Effector memory CD8-positive, alpha-beta T cell (primary cell): ENCODE results near the gene VPS13D.
"Not testable (repeated sequence)": the region's sequence is repeated elsewhere in the genome, so short reads cannot be mapped to it uniquely, and the experiment has no call there.

Source experiments
- ATAC-seq: fragments of 150-1000 bp; cut with Tn5 transposase; replicated peaks from 2 replicates; pipeline ENCODE4 v1.10.0; 2021; ENCODE audit warnings: mild to moderate bottlenecking, moderate library complexity
- DNase-seq, 3 experiments: peaks; one replicate each; pipeline ENCODE4 v3.0.0; 2021
- H3K27ac Mint-ChIP-seq, 2 donors: one replicate each; pipeline ENCODE4 v1.8.0; 2022; ENCODE audit warnings: mild to moderate bottlenecking in 2 of 2, mixed read lengths in 2 of 2, moderate library complexity in 2 of 2
- H3K27me3 Mint-ChIP-seq, 2 donors: one replicate each; pipeline ENCODE4 v1.8.0; 2022; ENCODE audit warnings: mixed read lengths in 2 of 2
- H3K36me3 Mint-ChIP-seq: one replicate; pipeline ENCODE4 v1.8.0; 2022; ENCODE audit warnings: mild to moderate bottlenecking, moderate library complexity, mixed read lengths; ENCODE audit not compliant: insufficient read depth
- H3K4me1 Mint-ChIP-seq, 2 donors: one replicate each; pipeline ENCODE4 v1.8.0; 2022; ENCODE audit warnings: low read depth in 2 of 2, mixed read lengths in 2 of 2
- H3K4me3 Mint-ChIP-seq, 2 donors: one replicate each; pipeline ENCODE4 v1.8.0; 2022; ENCODE audit warnings: mild to moderate bottlenecking in 2 of 2, mixed read lengths in 2 of 2, moderate library complexity in 2 of 2
- H3K9me3 Mint-ChIP-seq, 2 donors: one replicate each; pipeline ENCODE4 v1.8.0; 2022; ENCODE audit warnings: mixed read lengths in 2 of 2

The VPS13D gene

DNA sequence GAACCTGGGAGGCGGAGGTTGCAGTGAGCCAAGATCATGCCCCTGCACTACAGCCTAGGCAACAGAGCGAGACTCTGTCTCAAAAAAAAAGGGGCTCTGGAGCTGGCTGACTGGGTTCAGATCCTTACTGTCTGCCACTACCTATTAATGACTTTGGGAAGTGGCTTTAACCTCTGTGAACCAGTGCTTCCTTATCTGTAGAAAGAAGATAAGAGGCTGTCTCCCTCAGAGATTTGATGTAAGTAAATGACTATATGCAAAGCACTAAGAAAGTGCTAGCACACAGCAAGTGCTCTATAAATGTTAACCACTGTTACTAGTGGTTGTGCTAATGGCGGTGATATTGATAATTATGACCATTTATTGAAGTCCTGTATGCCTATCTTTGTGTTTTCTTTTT, 94.6 kb downstream of the VPS13D start:
- no peak for ATAC-seq
- no peaks in the 10 kb centered on the region for H3K27me3 Mint-ChIP-seq
- H3K27ac Mint-ChIP-seq = no peak overlapping the region
- H3K36me3 Mint-ChIP-seq = peaks cover 57% of the 10 kb centered on the region
- H3K9me3 Mint-ChIP-seq = no peaks in the 10 kb centered on the region
- DNase-seq = no peak
- H3K4me1 Mint-ChIP-seq = peaks cover 3 to 13% of the 10 kb centered on the region in 2 donors
- H3K4me3 Mint-ChIP-seq = no peak overlapping the region

DNA sequence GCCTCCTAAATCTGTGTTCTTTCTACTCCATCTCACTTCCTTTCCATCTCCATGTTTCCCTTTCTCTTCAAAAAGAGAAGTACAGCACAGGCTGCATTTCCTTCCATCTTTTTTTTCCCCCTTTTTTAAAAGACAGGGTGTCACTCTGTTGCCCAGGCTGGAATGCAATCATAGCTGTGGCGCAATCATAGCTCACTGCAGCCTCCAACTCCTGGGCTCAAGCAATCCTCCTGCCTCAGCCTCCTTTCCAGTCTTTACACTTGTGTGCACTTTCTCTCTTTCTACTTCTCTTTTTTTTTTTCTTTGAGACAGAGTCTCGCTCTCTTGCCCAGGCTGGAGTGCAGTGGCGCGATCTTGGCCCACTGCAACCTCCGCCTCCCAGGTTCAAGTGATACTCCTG, 95.1 kb downstream of the VPS13D start:
- H3K4me1 Mint-ChIP-seq, ATAC-seq, H3K27me3 Mint-ChIP-seq, H3K4me3 Mint-ChIP-seq, H3K9me3 Mint-ChIP-seq, DNase-seq: not testable (repeated sequence)
- Mint-ChIP-seq H3K36me3 (peaks cover 56% of the 10 kb centered on the region), H3K27ac (peak overlapping the region in 1 of 2 donors; percentile 46)

DNA sequence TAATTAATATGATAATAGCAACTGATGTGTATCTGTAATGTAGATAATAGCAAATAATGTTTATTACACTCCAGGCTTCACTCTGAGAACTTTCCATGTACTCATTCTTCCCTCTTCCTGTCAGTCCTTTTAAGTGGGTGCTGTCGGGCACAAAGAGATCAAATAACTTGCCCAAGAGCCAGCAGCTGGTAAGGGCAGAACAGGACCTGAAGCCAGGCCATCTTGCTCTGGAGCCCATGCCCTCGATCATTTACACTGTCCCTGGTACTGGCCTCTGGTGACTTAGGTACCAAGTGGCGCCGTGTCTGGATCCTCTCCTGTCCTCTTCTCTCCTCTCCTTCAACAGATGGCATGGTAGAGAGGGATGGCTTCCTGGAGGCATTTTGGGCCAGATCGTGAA, 97.2 kb downstream of the VPS13D start:
- Mint-ChIP-seq H3K27ac (no peak overlapping the region), H3K36me3 (peaks cover 63% of the 10 kb centered on the region)

DNA sequence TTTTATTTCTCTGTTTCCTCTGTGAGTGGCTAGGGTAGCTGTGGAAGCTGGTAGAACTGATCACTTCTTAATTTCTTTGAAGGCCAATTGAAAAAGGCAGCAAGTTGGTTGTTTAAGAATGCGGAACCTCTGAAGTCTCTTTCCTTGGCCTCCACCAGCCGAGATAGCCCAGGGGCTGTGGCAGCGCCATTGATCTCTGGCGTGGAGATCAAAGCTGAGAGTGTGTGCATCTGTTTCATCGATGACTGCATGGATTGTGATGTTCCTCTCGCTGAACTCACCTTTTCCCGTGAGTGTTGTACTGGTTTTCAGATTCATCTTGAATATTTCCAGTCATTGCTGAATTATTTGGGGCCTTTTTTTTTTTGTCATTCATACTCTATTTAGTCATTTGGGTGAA, 97.7 kb downstream of the VPS13D start:
- H3K9me3 Mint-ChIP-seq = no peaks in the 10 kb centered on the region

More for the DNA sequence above, 97.2 kb downstream of the VPS13D start:
- H3K9me3 Mint-ChIP-seq = no peaks in the 10 kb centered on the region
- ATAC-seq = no peak
- no peaks in the 10 kb centered on the region for H3K27me3 Mint-ChIP-seq
- H3K4me3 Mint-ChIP-seq = no peak overlapping the region
- H3K4me1 Mint-ChIP-seq = no peaks in the 10 kb centered on the region
- DNase-seq = no peak

DNA sequence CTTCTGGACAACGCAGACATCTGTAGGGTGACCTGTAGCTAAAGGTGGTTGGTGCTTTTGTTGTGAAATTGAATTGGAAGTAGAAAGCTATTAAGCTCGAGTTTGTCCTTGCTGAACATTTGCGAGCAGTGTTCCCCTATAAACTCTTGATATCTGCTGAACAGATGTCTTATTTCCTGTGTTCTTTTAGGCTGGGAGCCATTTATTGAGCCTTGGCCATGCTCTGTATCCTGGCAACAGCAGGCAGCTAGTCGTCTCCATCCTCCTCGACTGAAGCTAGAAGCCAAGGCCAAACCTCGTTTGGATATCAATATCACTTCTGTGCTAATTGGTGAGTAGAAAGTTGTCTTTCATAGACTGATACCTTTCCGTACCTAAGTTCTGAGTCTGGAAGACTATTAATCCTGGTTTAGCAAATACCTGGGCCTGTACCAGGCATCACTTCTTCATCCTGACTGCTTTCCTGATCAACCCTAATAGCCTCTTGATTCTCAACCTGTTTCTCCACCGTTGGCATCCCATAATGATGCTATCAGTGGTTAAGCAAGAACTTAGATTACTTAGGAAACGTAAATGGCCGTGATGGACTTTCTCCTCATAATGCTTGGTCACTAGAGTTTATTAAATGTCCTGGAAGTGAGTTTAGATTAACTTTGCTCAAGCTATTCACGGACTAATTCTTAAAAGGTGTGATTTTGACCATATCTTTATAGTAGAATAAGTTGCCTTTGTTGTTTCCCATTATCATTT, 103.4 kb downstream of the VPS13D start:
- peaks cover 64% of the 10 kb centered on the region for H3K36me3 Mint-ChIP-seq
- ATAC-seq = no peak

More for the DNA sequence above, 97.7 kb downstream of the VPS13D start:
- ATAC-seq (no peak), DNase-seq (no peak)
- H3K36me3 Mint-ChIP-seq = peaks cover 57% of the 10 kb centered on the region
- no peak overlapping the region for H3K4me3 Mint-ChIP-seq
- H3K4me1 Mint-ChIP-seq = no peaks in the 10 kb centered on the region
- H3K27ac Mint-ChIP-seq = no peak overlapping the region
- no peaks in the 10 kb centered on the region for H3K27me3 Mint-ChIP-seq

DNA sequence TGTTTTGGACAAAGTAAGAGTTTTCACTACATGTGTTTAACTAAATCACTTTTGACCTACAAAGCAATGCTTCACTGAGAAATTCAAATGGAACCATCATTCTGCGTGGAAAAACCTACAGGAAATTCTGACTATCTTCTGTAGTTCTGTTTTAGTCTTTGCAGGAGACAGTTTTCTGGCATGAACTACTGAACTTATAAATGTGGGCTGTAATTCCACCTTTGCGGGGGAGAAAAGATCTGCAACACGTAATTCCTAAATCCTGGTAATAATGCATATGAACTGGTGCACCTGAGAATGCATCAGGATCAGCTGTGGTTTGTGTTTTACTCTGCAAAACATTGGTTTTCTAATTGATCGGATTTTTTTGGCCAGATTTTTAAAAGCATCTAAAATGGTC, 106.0 kb downstream of the VPS13D start:
- peaks cover 42% of the 10 kb centered on the region for H3K36me3 Mint-ChIP-seq
- H3K4me3 Mint-ChIP-seq = no peak overlapping the region
- no peaks in the 10 kb centered on the region for H3K9me3 Mint-ChIP-seq
- DNase-seq (no peak), ATAC-seq (no peak)
- H3K27ac Mint-ChIP-seq = no peak overlapping the region
- H3K27me3 Mint-ChIP-seq = no peaks in the 10 kb centered on the region
- peaks cover 0 to 6% of the 10 kb centered on the region in 2 donors for H3K4me1 Mint-ChIP-seq

More for the DNA sequence above, 103.4 kb downstream of the VPS13D start:
- H3K9me3 Mint-ChIP-seq = no peaks in the 10 kb centered on the region
- no peak overlapping the region for H3K4me3 Mint-ChIP-seq
- H3K27ac Mint-ChIP-seq = no peak overlapping the region
- DNase-seq = no peak
- no peaks in the 10 kb centered on the region for H3K4me1 Mint-ChIP-seq
- no peaks in the 10 kb centered on the region for H3K27me3 Mint-ChIP-seq

DNA sequence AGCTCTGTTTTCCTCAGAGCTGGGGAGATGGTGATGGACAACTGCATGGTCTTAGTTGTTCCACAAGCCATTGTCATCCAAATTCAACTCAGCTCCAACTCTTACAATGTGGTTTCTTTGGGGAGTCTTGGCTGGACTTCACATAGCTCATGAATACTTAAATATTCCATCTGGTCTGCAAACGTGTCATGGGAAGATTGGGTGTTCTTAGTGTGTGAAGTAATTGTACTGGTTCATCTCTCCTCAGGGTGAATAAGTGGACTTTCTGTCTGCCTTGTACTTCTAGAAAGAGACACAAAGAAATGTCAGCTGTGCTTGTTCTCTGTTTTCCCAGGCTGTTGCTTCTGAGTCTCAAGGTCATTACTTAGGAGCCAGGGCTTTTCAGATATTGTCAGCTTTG, 106.6 kb downstream of the VPS13D start:
- peaks cover 36% of the 10 kb centered on the region for H3K36me3 Mint-ChIP-seq
- H3K9me3 Mint-ChIP-seq = no peaks in the 10 kb centered on the region
- ATAC-seq = no peak
- H3K27ac Mint-ChIP-seq = peak overlapping the region in 1 of 2 donors; percentile 5
- no peak for DNase-seq
- peaks cover 2 to 10% of the 10 kb centered on the region in 2 donors for H3K4me1 Mint-ChIP-seq
- no peaks in the 10 kb centered on the region for H3K27me3 Mint-ChIP-seq
- no peak overlapping the region for H3K4me3 Mint-ChIP-seq

DNA sequence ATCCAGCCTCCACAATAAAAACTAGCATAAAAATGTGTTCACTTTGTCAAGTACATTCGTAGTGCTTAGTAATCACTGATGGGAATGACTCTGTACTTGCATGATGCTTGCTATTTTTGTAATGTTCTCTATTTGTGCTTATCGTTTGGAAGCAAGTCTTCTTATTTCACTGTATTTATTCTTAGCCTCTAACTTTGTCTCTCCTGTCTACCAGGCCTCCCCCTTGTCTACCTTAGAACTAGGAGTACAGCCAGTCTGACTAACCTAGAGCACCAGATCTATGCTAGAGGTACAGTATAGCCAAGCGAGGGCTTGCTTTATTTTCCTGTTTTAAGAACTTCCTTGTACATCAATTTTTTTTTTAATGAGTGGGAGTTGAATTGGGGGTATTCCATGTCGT, 108.2 kb downstream of the VPS13D start:
- Mint-ChIP-seq H3K4me1 (peaks cover 10 to 23% of the 10 kb centered on the region in 2 donors), H3K36me3 (peaks cover 35% of the 10 kb centered on the region), H3K9me3 (no peaks in the 10 kb centered on the region), H3K4me3 (no peak overlapping the region), H3K27ac (peak overlapping the region in 1 of 2 donors; percentile 29), H3K27me3 (no peaks in the 10 kb centered on the region)
- DNase-seq = no peak
- no peak for ATAC-seq

DNA sequence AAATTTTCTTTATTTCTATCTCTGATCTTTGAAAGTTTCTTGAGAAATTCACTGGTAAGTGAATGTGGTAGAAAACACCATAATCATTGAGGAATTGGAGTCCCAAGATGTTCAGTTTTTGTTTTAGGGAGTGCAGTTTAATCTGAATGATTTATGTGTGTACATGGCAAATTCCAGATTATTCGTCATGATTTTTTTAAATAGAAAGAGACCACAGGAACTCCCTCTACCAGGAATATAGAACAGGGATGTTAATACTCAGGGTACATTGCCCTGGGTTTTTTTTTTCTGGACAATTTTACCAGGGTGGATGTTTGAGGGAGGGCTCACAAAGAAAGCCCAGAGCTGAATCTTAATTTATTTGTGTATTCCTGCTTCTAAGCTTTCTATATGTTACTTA, 109.0 kb downstream of the VPS13D start:
- Mint-ChIP-seq H3K27ac (peak overlapping the region in 1 of 2 donors; percentile 29), H3K27me3 (no peaks in the 10 kb centered on the region), H3K36me3 (peaks cover 29% of the 10 kb centered on the region), H3K9me3 (no peaks in the 10 kb centered on the region), H3K4me1 (peaks cover 13 to 25% of the 10 kb centered on the region in 2 donors), H3K4me3 (no peak overlapping the region)
- no peak for DNase-seq
- ATAC-seq = no peak

DNA sequence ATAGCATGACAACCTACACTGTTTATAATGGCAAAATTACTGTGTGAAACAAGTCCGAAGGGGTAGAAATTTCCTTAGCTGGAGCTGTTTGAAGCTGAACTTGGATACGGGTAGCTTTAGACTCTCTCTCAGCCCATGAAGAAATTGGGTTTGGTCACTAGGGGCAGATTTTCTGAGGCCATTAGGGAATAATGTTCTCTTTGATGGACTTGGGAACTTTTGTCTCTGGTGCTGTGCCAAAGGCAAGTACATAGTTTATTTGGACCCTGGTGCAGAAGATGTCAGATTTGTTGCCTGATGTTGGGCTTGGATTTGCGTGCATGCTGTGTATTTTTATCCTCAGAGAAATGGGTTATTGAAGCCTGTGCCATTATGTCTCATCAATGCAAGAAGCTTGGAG, 109.6 kb downstream of the VPS13D start:
- Mint-ChIP-seq H3K27ac (no peak overlapping the region), H3K4me3 (no peak overlapping the region), H3K36me3 (peaks cover 29% of the 10 kb centered on the region), H3K9me3 (no peaks in the 10 kb centered on the region), H3K27me3 (no peaks in the 10 kb centered on the region), H3K4me1 (peaks cover 16 to 26% of the 10 kb centered on the region in 2 donors)
- ATAC-seq (no peak), DNase-seq (no peak)

DNA sequence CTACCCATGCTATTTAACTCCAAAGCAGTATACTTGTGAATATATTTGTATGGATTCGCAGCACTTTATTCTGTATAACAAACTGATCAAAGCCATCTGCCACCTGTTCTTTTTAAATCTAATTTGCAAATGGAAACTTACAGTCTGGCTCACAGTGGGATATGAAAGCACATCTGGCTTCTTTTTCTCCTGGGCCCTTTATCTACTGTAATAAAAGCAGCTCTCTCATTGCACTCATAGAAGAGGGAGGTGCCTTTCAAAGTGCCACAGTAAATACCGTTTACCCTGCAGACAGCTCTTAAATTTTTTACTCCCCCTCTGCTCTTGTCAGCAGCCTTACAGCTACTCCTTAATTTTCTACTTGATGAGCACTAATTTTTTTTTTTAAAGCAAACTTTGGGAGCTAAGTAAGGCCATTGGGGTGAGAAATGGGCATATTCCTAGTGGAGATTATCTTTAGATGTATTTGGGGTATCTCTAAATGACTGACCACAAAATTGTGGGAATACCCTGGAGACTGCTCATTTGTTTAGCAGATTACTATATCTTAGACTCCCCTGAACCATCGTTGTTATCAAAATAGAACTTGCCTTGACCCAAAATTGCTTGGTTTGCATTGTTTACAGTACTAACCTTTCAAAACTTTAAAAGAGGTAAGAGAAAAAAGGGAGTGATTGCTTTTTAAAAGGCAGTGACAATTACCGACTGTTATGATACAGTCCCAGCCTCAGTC, 110.1 kb downstream of the VPS13D start:
- H3K27ac Mint-ChIP-seq = no peak overlapping the region
- H3K36me3 Mint-ChIP-seq = peaks cover 29% of the 10 kb centered on the region

DNA sequence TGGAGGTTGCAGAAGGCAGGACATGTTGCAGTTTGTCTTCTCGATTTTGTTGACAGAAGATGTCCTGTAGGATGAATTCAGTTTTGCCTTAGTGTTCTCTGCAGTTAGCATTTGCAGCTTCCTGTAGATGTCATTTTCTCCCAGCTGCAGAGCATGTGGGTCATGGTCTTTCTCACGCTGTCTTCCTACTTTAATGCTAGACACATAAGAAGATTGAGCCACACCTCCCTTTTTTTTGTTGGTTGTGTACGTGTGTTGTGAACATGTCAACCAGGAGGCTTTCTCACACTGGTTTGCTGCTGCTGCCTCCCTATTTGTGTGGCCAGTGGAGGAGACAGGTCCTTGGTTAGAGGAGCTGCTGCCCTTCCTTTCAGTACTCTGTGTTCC, 110.7 kb downstream of the VPS13D start:
- peaks cover 28 to 37% of the 10 kb centered on the region in 2 donors for H3K4me1 Mint-ChIP-seq
- H3K9me3 Mint-ChIP-seq = no peaks in the 10 kb centered on the region
- H3K27me3 Mint-ChIP-seq = no peaks in the 10 kb centered on the region
- ATAC-seq (no peak), DNase-seq (no peak)
- peak overlapping the region in 1 of 2 donors; percentile 49 for H3K27ac Mint-ChIP-seq
- H3K36me3 Mint-ChIP-seq = peaks cover 24% of the 10 kb centered on the region
- no peak overlapping the region for H3K4me3 Mint-ChIP-seq

More for the DNA sequence above, 110.1 kb downstream of the VPS13D start:
- DNase-seq (no peak), ATAC-seq (no peak)
- Mint-ChIP-seq H3K9me3 (no peaks in the 10 kb centered on the region), H3K4me1 (peaks cover 22 to 32% of the 10 kb centered on the region in 2 donors), H3K4me3 (no peak overlapping the region), H3K27me3 (no peaks in the 10 kb centered on the region)

DNA sequence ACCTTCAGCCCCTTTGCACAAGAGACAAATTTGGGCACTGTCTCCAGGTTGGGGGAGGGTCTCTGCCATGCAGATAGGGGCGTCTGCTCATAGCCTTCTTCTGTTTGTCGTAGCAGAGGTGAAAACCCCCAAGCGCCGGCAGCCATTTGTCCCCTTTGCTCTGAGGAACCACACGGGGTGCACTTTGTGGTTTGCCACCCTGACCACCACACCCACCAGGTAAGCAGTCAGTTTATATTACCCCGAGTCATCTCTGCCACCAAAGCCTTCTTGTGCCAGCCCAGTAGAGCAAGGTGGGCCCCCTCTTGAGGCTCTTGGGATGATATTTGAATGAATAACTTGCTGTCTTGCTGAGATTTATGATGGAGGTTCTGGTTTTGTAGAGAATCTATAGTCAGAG, 111.8 kb downstream of the VPS13D start:
- DNase-seq (peak in 1 of 3 experiments; percentile 6), ATAC-seq (peak; percentile 66)
- H3K36me3 Mint-ChIP-seq = peaks cover 19% of the 10 kb centered on the region
- H3K4me3 Mint-ChIP-seq = peak overlapping the region in 1 of 2 donors; percentile 34
- peaks cover 39 to 42% of the 10 kb centered on the region in 2 donors for H3K4me1 Mint-ChIP-seq
- H3K9me3 Mint-ChIP-seq = no peaks in the 10 kb centered on the region
- peak overlapping the region; percentile 49 to 53 for H3K27ac Mint-ChIP-seq
- no peaks in the 10 kb centered on the region for H3K27me3 Mint-ChIP-seq
